Prostate gland (tissue), 2 donors: ENCODE results near the gene MAML3.

Experiments
- CTCF ChIP-seq, 4 experiments: fragments of 200-600 bp in 2 of 4; fragments of 450-650 bp in 2 of 4; sonication (generic) in 2 of 4; IDR thresholded peaks; 1 replicate in 3 of 4; 2 replicates in 1 of 4; pipeline ENCODE4 v1.5.1; 2016 to 2019; ENCODE audit warnings: antibody characterized with exemption in 4 of 4, mild to moderate bottlenecking in 2 of 4, moderate library complexity in 2 of 4
- POLR2A ChIP-seq: fragments of 450-650 bp; IDR thresholded peaks from one replicate; pipeline ENCODE4 v1.6.1; 2016; ENCODE audit warnings: antibody characterized with exemption, mild to moderate bottlenecking
- POLR2AphosphoS5 ChIP-seq: sonication (generic); formaldehyde crosslinking; IDR thresholded peaks from one replicate; pipeline ENCODE4 v1.6.1; 2017; ENCODE audit warnings: antibody characterized with exemption

- TF ChIP-seq CTCF (IDR thresholded peaks at IDR 0.05) (no peak), POLR2A (no peak), POLR2AphosphoS5 (no peak)
Measured at GRCh38 chr4:140172960-140173359, 19.0 kb upstream of the MAML3 start.
